ENCODE data around the gene TMEM167A.
"Not testable (repeated sequence)": the region's sequence is repeated elsewhere in the genome, so short reads cannot be mapped to it uniquely, and the experiment has no call there.

TMEM167A gene

GRCh38 chr5:83090169-83090568 is 13.0 kb upstream of the TMEM167A start:
- DNase-seq (ENCODE audit: low read depth in 2 of 2) = no peak

GRCh38 chr5:83085106-83085505 is 7.9 kb upstream of the TMEM167A start:
- DNase-seq (ENCODE audit: low read depth in 2 of 2) = no peak

DNA sequence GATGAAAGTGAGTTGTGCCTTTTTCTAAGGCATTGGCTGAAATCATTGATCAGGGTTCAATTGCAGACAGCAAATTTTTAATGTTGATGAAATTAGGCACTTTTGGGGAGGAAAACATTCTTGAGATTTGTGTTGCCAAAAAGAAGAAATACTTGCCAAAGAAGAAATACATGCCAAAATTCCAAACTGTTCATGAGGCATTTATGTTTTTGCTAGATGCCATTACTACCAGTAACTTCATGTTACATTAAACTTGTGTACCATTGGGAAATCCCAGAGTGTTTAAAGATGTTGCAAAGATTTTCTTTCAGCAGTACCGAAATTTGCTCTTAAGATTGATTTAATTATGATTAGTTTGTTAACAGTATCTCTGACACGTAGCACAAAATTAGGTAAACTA is 7.1 kb upstream of the TMEM167A start:
- no peak for DNase-seq (ENCODE audit: low read depth in 2 of 2)

DNA sequence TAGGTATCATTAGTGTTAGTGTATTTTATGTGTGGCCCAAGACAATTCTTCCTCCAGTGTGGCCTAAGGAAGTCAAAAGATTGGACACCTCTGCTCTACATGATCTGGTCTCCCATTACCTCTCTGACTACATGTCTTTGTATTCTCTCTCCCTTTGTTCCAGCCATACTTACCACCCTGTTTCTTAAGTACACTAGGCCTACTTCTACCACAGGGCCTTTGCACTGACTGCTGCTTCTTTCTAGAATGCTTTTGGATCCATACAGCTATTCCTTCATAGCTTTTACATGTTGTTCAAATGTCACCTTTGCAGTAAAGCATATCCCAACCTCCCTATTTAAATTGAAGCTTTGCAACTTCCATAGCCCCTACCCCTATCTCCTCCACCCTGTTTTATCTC is 5.6 kb upstream of the TMEM167A start:
- no peak for DNase-seq (ENCODE audit: low read depth in 2 of 2)

DNA sequence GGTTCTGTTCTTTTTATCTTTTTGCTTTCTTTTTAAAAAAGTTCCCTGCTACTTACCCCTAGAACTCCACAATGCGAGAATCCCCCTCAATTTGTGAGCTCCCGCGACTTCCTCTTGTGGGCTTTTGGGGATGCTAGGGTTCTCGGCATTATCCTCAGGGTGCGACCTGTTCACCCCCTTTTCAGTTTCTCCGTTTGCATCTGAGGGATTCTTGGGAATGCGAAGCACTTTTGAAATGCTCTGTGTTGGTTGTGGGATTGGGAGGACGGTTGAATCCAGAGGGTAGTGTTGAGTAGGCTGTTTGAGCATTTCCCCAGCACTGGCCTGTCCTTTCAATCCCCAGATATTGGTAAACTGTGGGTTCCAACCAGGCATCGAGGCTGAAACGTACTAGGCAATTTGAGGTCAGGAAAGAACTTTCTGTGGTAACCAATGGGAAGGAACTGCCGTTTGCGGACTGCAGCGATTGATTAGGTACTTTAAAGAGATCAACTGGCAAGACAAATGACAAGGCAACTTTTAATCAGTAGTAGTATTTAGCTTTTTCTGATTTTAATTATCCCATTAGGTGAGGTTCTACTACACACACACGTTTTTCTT is 568 bp upstream of the TMEM167A start:
- DNase-seq (ENCODE audit: low read depth in 2 of 2) = no peak

- no peak for DNase-seq (ENCODE audit: low read depth in 2 of 2)
Measured at GRCh38 chr5:83072966-83073365, 4.2 kb downstream of the TMEM167A start.

GRCh38 chr5:83071286-83072051 is 5.7 kb downstream of the TMEM167A start:
- DNase-seq (ENCODE audit: low read depth in 2 of 2) = no peak

DNA sequence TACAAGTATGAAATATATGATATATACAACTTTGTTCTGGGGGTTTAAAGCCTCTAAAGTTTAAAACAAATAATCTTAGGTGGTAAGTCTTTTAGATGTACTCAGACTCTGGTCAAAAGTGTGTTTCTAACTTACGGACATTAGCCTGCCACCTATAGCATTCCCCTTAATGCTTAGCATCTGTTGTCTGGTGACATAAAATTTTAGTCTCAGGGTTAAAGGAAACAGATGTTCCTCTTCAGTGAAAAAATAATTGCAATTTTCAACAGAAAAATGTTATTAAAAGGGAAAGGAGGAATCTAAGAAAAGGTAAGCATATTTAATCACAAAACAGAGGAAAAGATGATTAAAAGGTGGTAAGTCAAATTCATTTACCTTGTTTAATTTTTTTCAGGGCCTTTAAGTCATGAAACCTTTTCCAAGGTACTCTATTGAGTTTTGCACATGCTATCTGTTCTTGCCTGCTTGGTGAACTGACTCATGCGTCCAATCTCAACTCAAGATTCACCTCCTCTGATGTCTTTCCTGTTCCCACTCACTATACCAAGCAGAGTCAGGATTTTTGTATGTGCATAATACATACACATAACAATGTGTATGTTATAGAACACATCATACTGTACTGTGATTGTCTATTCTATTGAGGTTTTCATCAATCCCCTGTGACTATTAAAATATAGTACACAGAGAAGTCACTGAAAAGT is 7.9 kb downstream of the TMEM167A start:
- DNase-seq (ENCODE audit: low read depth in 2 of 2) = no peak

GRCh38 chr5:83067377-83067776 is 9.8 kb downstream of the TMEM167A start:
- DNase-seq (ENCODE audit: low read depth in 2 of 2) = not testable (repeated sequence)

- no peak for DNase-seq (ENCODE audit: low read depth in 2 of 2)
Measured at GRCh38 chr5:83066548-83067110, 10.6 kb downstream of the TMEM167A start.

DNA sequence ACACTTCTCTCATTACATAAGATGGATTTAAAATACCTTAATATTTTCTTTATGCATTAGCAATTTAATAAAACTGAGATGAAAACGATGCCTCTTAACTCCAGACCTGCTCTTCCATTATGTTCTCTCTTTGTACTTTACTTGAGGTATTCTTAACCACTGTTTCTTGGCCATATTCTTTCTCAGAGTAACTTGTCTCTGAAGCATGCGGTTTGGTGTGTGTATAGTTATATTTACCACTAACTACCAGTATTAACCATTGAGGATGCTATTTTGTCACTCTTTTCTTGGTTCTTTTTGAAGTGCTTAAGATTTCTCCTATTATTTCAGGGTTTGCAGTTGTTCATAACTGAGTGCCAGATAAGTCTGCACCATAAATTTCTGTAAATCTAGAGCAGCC is 17.9 kb downstream of the TMEM167A start:
- DNase-seq (ENCODE audit: low read depth in 2 of 2) = no peak

DNA sequence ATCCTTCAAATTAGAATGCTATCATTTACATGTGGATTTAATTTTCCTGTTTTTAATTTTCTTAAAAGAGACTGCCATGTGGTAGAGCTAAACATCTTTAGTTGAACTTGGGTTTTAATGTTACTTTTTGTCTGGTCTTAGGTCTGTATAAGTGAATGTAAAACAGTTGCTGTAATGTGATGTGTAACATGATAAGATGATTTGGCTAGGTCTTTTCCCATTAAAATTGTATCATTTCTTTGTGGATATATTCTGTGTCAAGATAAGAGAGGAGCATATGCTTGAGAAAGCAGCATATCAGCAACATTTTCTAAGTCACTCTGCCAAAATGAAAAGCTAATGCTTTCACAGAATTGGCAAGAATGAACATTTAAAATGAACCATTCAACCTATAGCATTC is 18.5 kb downstream of the TMEM167A start:
- DNase-seq (ENCODE audit: low read depth in 2 of 2) = no peak

DNA sequence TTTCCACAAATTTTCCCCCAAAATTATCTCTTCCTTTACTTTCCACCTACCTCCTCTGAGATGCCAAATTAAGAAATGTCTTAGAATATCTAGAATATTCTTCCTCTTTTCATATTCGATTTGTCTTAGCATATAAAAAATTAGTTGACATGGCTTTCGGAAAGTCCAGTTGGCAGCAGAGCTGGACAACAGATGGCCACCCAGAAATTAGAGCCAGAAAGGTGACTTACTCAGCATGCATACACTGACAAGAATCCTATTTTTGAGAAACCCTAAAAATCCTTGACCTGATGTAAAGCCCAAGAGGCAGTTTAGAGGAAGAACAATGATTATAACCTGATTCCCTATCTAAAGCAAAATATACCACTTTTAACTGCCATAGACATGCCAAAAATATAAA is 22.0 kb downstream of the TMEM167A start:
- no peak for DNase-seq (ENCODE audit: low read depth in 2 of 2)

DNA sequence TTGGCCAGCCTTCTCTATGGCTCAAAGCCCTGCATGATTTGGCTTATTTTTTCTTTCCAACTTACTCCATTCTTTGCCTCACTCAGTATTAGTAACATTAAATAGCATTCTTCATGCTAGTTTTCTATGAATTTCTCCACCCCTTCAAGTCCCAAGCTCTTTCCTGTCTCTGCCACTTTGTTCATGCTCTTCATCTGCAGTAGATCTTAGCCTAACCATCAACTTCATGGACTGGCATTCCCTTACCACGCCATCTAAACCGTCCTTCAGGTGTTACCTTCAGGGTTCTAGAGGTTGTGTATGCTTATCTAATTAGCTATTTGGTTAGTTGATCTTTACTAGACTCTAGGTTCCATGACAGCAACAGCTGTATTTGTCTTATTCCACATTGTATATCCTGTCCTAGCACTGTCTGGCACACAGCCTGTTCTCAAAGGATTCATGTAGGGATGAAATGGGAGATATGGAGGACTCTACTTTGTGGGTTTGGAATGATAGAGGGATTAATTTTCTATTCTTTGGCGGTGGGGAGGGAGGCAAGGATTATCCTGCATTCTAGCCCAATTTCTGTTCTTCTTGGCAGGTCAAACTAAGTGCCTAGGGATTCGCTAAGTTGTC is 26.4 kb downstream of the TMEM167A start:
- DNase-seq (ENCODE audit: low read depth in 2 of 2) = no peak

DNA sequence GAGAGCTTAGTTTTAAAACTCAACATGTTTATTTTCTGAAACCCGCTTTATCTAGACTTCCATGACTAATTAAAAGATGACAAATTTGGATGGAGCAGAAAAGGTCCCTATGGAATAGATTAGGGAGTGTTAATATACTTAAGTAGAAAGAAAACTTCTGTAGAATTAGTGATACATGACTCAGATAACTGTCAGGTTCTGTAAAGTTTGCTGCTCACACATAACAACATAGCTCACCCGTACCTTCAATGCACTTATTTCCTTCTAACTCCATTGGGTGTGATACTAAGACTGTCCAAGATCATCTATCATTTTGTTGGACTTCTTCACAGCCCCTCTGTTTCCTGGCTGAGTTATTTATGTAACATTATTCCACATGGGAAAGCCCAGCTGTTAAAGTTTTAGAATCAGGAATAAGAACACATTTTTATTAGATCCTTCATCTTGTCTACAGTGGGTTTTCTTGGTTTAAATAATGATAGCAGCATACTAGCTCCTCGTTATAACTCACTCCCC is 27.8 kb downstream of the TMEM167A start:
- no peak for DNase-seq (ENCODE audit: low read depth in 2 of 2)

DNA sequence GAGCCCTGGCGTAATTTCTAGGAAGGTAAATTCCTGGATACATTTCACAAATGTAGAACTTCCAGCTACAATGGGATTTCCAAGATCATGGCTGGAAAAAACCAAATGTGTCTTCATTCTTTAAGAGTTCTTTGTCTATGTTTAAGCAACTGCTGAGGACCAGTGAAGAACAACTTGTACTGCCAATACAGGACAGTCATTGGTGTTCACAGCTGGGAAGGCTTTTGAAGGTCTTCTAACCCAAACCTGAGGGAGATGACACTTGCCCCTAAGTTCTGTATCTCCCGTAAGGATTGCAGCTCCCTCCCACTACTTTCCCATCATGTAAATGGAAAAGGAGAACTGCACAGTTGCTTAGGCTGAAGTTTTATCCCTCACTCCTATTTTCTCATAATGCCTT is 28.4 kb downstream of the TMEM167A start:
- no peak for DNase-seq (ENCODE audit: low read depth in 2 of 2)

DNA sequence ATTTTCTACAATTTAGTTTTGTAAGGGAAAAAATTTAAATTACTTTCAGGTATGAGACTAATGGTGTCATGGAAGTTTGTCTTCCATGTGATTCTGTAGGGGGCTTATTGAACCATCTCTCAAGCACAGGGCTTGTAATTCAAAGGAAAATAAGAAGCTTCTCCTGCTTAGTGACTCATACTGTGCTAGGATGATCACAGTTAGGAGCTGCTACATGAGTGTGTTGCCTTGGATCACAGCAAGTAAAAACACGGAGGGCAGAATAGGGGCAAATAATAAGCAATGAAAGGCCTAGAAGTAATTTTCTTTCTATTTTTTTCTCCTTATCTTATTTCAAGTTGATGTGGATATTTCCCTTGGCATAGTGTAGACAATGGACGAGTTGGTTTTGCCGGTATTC is 28.9 kb downstream of the TMEM167A start:
- no peak for DNase-seq (ENCODE audit: low read depth in 2 of 2)

DNA sequence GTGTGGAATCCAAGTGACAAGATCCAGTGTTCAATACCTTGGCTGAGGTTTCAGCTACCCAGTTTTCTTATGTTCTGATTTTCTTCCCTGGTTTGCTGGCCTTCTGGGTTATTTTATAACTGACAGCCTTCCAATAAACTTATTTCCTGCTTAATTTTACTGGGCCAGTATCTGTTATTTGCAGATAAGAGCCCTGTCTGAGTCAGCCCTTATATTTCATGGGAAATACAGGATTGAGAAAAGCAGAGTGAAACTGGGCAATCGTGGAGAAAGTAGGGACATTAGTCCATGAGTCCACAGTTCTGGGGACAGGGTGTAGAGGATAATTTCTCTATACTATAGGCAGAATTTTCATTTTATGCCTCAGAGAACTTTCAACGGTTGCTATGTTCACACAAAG is 32.3 kb downstream of the TMEM167A start:
- DNase-seq (ENCODE audit: low read depth in 2 of 2) = no peak

DNA sequence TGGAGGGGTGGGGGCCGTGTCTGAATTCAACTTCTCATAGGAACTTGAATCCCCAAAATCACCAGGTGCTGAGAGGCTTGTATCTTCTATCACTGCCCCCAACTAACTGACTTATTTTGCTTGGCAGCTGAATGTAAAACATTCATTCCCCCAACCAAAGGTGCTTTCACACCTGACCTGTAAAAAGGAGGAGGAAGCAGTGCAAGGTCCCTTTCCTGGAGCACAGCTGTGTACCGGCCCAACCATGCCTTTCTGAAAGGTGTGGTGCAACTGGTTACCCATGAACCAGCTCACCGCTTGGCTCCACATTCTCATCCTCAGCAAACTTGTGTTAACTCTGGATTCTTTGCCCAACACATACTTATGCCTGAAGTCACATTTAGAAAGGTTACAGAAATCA is 34.7 kb downstream of the TMEM167A start:
- no peak for DNase-seq (ENCODE audit: low read depth in 2 of 2)

DNA sequence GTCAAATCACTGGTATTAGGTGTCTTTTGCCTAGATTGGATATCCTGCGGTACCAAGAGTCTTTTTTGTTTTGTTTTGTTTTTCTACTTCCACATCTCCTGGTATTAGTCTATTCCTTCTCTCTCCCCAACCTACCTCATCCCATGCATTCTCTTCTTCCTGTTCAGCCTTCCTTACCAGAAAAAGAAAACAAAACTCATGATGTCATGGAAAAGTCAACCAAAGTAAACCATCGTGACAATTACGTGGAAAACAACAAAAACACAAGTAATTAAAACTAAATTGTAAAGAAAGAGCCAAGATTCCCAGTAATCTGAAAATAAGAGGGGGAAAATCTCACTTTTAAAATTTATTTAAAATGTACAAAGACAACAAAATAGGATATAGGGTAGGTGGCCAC is 38.3 kb downstream of the TMEM167A start:
- no peak for DNase-seq (ENCODE audit: low read depth in 2 of 2)

DNA sequence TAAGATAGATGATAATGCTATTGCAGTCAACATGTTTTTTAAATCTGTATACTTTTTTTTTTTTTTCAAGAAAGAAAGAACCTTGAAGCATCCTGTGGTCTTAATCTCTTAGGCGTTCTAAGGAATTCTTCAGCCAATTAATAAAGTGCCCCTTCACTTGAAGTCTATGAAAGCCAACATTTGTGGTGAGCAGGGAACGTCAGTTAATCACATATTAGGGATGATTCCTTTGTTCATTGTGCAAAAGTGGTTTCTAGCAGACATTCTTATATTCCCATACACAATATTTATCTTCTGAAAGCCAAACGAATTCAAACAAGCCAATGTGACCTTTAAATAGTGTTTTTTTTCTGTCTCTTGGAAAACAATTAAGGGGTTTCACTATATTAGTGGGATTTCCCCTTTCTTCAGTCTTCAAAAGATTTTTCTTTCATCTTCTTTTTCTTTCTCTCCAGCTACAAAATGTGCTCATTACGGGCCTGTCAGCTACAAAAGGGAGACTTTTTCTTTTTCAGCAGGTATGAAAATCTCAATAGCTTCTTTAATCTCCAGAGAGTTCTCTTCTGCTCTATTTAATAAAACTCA is 40.1 kb downstream of the TMEM167A start:
- no peak for DNase-seq (ENCODE audit: low read depth in 2 of 2)
